ENCODE data around the gene ISLR2. TPM values are rescaled to one million over a fixed set of nuclear protein-coding genes. Genes with fewer than 3 reads are reported as not detected.
"Not testable (repeated sequence)": the region's sequence is repeated elsewhere in the genome, so short reads cannot be mapped to it uniquely, and the experiment has no call there.

Gene ISLR2, protein sequence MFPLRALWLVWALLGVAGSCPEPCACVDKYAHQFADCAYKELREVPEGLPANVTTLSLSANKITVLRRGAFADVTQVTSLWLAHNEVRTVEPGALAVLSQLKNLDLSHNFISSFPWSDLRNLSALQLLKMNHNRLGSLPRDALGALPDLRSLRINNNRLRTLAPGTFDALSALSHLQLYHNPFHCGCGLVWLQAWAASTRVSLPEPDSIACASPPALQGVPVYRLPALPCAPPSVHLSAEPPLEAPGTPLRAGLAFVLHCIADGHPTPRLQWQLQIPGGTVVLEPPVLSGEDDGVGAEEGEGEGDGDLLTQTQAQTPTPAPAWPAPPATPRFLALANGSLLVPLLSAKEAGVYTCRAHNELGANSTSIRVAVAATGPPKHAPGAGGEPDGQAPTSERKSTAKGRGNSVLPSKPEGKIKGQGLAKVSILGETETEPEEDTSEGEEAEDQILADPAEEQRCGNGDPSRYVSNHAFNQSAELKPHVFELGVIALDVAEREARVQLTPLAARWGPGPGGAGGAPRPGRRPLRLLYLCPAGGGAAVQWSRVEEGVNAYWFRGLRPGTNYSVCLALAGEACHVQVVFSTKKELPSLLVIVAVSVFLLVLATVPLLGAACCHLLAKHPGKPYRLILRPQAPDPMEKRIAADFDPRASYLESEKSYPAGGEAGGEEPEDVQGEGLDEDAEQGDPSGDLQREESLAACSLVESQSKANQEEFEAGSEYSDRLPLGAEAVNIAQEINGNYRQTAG
- 1 to 10 TPM in 1 of 2 donors, under 1 TPM in 1; 0.81 to 1.2 TPM for total RNA-seq
- 1 to 10 TPM in 1 of 2 donors, under 1 TPM in 1; 0.13 to 1.5 TPM for polyA plus RNA-seq
- long read RNA-seq, donor 1: 0 reads
- long read RNA-seq, donor 2: 0 reads

DNA sequence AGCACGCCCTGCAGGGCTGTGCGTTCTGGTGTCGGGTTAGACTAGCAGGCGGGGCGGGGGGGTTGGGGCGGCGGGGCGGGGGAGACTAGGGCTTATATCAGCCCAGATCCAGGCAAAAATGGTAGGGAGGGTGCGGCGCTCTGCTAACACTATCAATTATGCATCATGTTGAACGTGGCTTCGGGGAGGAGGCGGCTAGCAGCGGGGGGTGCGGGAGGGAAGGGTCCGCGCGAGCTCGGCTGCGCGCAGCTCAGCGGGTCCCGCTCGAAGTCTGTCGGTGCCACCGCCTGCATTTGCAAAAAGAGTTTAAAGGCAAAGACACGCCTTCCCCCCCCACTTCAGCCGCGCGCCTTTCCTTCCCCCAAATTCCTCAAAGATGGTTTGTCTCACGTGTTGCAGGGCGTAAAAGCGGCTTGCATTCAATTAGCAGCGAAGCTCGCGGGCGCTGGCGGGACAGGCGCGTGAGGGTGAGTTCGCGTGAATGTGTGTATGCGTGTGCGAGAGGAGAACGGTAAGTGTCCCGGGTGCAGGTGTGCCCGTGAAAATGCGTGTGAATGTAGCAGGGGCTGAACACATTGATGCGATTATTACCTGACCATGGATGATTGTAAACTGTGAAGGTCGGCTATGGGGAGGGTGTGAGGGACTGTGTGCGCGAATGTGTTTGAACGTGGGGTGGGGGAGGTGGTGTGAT is at the start of gene ISLR2:
TSS of gene ISLR2 (plus strand) at position 432 of the 694 bp plus-strand sequence. CDS start 2,169 bp downstream, outside the sequence.
- Histone ChIP-seq H3K27ac (ENCODE audit: low read depth in 1 of 2, low read length in 2 of 2) (no peak within 1 kb of the TSS), H3K9me3 (ENCODE audit: control insufficient read depth, low read length) (peaks cover 4% of the 10 kb centered on the region), H3K36me3 (ENCODE audit: control insufficient read depth in 1 of 2, insufficient read depth in 2 of 2, low read length in 1 of 2) (no peaks in the 10 kb centered on the region), H3K4me1 (ENCODE audit: control insufficient read depth in 1 of 2, insufficient read depth in 2 of 2, low read length in 2 of 2) (no peaks in the 10 kb centered on the region), H3K4me3 (ENCODE audit: low read length in 2 of 2) (no peak within 1 kb of the TSS), H3K27me3 (ENCODE audit: control insufficient read depth in 1 of 2, insufficient read depth in 2 of 2, low read length in 1 of 2) (peaks cover 0 to 4% of the 10 kb centered on the region in 2 donors)
- intact Hi-C loops (cut with DNase I): loop anchor here in 1 of 2 donors (10.0 kb wide), 1 partner anchor 114 kb away; no protein-coding TSS in a partner anchor
- no peak for ATAC-seq (ENCODE audit: low FRiP score)
- WGBS, 2 donors: 1 to 2% methylated on average over 49 to 53 of the region's 53 CpGs
- peak in 1 of 2 donors; percentile 73 for DNase-seq

DNA sequence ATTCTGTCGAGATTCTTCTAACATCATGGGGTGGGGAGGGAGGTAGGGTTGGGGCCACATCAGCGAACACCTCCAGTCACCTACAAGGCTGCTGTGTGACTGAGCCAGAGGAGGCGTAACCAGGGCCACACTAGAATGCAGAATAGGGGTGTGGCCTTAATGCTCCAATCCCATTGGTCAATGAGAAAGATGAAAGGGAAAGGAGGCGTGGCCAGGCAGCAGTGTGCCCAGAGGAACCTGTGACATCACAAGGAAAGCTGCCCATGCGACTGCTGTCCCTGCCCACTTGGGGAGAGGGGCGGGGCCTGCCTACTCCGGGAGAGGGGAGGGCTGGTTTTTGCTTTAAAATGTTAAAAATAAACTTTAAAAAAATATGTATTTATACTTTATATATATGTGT is 47.9 kb upstream of the ISLR2 start, which contains the start of gene GOLGA6A:
TSS of gene GOLGA6A (minus strand) at position 101 of the 400 bp plus-strand sequence. CDS start at position 60, 41 bp downstream.
- H3K27ac ChIP-seq (ENCODE audit: low read depth in 1 of 2, low read length in 2 of 2); H3K27me3 ChIP-seq (ENCODE audit: control insufficient read depth in 1 of 2, insufficient read depth in 2 of 2, low read length in 1 of 2); H3K9me3 ChIP-seq (ENCODE audit: control insufficient read depth, low read length); intact Hi-C loops (cut with DNase I); DNase-seq; H3K4me3 ChIP-seq (ENCODE audit: low read length in 2 of 2); H3K4me1 ChIP-seq (ENCODE audit: control insufficient read depth in 1 of 2, insufficient read depth in 2 of 2, low read length in 2 of 2); H3K36me3 ChIP-seq (ENCODE audit: control insufficient read depth in 1 of 2, insufficient read depth in 2 of 2, low read length in 1 of 2); ATAC-seq (ENCODE audit: low FRiP score): not testable (repeated sequence)
- WGBS, 2 donors: no CpG with 5 or more reads among the region's 7 CpGs

DNA sequence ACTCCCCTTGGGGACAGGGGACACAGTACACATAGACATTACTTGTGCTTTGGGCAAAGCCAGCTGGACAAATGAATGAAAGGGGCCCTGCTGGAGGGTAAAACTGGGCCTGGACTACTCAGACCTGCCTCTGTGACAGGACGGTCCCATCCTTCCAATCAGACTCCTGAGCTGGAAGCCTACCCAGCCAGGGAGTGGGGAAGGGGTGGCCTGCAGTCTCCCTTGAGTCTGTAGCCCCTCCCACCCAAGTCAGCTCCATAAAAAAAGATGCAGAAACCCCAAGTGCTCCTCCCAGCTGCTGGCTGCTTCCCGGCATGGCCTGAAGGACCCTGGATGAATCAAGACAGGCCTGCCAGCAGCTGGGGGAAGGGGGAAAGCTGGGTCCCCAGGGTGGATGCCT is 35.8 kb upstream of the ISLR2 start:
- no CpG with 5 or more reads among the region's 2 CpGs for WGBS, 2 donors
- H3K27me3 ChIP-seq (ENCODE audit: control insufficient read depth in 1 of 2, insufficient read depth in 2 of 2, low read length in 1 of 2); H3K4me1 ChIP-seq (ENCODE audit: control insufficient read depth in 1 of 2, insufficient read depth in 2 of 2, low read length in 2 of 2); H3K9me3 ChIP-seq (ENCODE audit: control insufficient read depth, low read length); H3K4me3 ChIP-seq (ENCODE audit: low read length in 2 of 2); H3K36me3 ChIP-seq (ENCODE audit: control insufficient read depth in 1 of 2, insufficient read depth in 2 of 2, low read length in 1 of 2); DNase-seq; H3K27ac ChIP-seq (ENCODE audit: low read depth in 1 of 2, low read length in 2 of 2); intact Hi-C loops (cut with DNase I); ATAC-seq (ENCODE audit: low FRiP score): not testable (repeated sequence)

DNA sequence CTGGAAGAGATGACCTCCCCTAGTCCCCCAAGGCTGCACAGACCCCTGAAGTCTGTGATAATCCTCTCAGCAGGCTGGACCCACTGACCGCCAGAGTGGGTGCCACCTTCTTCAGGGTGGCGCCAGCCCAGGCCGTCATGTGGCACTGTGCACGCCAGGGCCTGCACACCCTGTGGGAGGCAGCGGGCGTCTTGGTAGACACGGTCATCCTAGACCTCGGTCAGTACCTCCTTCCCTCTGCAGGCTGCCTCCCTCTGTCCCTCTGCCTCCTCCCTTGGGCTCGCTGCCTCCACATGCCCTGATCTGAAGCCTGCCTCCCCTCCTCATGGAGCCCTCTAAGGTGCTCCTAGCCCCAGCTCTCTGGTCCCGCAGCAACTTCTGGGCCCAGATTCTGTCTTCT is 34.8 kb upstream of the ISLR2 start:
- H3K27ac ChIP-seq (ENCODE audit: low read depth in 1 of 2, low read length in 2 of 2); H3K27me3 ChIP-seq (ENCODE audit: control insufficient read depth in 1 of 2, insufficient read depth in 2 of 2, low read length in 1 of 2); H3K36me3 ChIP-seq (ENCODE audit: control insufficient read depth in 1 of 2, insufficient read depth in 2 of 2, low read length in 1 of 2); H3K4me1 ChIP-seq (ENCODE audit: control insufficient read depth in 1 of 2, insufficient read depth in 2 of 2, low read length in 2 of 2); H3K4me3 ChIP-seq (ENCODE audit: low read length in 2 of 2); H3K9me3 ChIP-seq (ENCODE audit: control insufficient read depth, low read length); intact Hi-C loops (cut with DNase I); DNase-seq; ATAC-seq (ENCODE audit: low FRiP score): not testable (repeated sequence)
- whole genome bisulfite sequencing, 2 donors: 76 to 84% methylated on average over 4 to 8 of the region's 10 CpGs

DNA sequence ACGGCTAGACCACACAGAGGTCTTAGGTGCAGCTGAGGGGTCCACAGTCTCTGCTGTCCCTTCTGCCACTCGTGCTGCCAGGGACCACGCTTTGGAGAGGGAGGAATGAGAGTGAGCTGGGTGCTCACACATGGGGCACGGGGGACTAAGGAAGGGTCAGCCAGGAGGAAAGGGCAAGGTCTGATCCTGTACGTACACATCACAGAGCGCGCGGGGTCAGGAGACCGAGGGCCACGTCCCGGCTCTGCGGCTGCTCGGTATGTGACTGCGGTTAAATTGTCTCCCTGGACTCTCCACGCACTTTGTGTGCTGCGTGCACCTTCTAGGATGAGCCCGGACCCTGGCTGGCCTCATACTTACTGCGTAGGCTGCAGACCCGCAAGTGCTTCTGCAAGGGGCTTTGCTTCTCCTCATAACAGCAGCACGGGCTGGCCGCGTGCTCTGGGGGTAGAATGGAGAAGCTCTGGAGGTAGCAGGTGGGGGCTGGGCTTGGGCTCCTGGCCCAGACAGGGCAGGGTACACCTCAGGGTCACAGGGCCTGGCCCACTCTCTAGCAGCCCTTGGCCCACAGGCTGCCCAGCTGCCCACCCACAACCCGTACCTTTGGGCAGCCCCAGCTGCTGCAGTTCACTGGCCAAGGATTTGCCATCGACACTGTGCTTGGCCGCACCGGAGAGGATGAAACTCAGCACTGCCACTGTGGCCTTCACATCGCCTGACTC is 33.5 kb upstream of the ISLR2 start:
- H3K9me3 ChIP-seq (ENCODE audit: control insufficient read depth, low read length); intact Hi-C loops (cut with DNase I); ATAC-seq (ENCODE audit: low FRiP score); DNase-seq; H3K4me1 ChIP-seq (ENCODE audit: control insufficient read depth in 1 of 2, insufficient read depth in 2 of 2, low read length in 2 of 2); H3K4me3 ChIP-seq (ENCODE audit: low read length in 2 of 2); H3K27ac ChIP-seq (ENCODE audit: low read depth in 1 of 2, low read length in 2 of 2); H3K27me3 ChIP-seq (ENCODE audit: control insufficient read depth in 1 of 2, insufficient read depth in 2 of 2, low read length in 1 of 2); H3K36me3 ChIP-seq (ENCODE audit: control insufficient read depth in 1 of 2, insufficient read depth in 2 of 2, low read length in 1 of 2): not testable (repeated sequence)
- no CpG with 5 or more reads among the region's 27 CpGs for WGBS, 2 donors

DNA sequence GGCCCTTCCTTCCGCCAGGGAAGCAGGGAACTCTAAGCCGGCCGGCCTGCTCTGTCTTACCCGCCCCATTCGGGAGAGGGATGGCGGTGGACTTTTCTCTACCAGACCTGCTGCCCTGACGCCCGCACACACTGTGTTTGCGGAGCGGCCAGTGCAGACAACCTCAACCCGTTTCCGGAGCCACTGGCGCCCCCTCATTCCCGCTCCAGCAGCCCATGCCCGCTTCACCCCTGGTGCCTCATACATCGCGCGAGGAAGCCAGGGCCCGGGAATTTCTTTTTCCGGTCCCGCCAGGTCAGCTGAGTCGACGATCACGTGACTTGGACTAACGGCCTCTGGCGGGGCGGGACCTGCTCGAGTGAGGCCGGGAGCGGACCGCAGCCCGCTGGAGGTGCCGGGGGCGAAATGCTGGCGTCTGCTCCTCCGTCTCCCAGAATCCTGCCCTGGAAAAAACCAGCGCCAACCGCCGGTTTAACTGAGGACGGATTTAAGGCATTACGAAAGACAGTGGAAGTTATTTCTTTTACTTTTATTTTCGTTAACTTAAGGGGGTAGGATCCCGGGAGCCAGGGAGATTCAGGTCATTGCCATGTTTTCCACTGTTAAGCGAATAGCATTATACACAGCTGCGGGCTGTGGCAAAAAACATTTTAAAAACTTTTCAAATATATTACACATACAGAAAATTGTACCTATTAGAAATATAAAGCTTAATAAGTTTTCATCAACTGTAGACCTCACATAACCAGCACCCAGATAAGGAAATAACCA is 30.2 kb upstream of the ISLR2 start:
- H3K27me3 ChIP-seq (ENCODE audit: control insufficient read depth in 1 of 2, insufficient read depth in 2 of 2, low read length in 1 of 2); H3K4me3 ChIP-seq (ENCODE audit: low read length in 2 of 2); intact Hi-C loops (cut with DNase I); H3K9me3 ChIP-seq (ENCODE audit: control insufficient read depth, low read length); H3K4me1 ChIP-seq (ENCODE audit: control insufficient read depth in 1 of 2, insufficient read depth in 2 of 2, low read length in 2 of 2); H3K36me3 ChIP-seq (ENCODE audit: control insufficient read depth in 1 of 2, insufficient read depth in 2 of 2, low read length in 1 of 2): not testable (repeated sequence)
- peak overlapping the region in 1 of 2 donors; percentile 73 for H3K27ac ChIP-seq (ENCODE audit: low read depth in 1 of 2, low read length in 2 of 2)
- DNase-seq (peak; percentile 94 to 96), ATAC-seq (ENCODE audit: low FRiP score) (peak; percentile 98)
- 1 to 5% methylated on average over 22 to 36 of the region's 45 CpGs for WGBS, 2 donors

DNA sequence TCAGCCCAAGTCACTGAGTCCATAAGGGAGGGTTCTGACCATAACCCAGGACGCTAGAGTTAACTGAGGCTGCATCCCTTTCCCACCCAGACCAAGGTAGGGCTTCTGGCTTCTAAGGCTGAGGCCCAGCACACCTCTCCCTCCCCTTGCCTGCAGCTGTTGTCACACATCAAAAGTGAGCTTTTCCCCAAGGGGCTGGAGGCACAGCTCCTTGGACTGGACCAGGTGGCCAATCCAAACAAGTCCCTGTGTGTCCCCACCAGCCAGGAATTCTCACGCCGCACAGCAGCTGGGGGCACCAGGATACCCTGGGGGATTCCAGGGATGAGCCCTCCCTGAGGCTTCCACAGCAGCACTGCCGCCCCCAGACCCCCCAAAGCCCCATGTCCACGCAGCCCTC is 22.3 kb upstream of the ISLR2 start:
- ATAC-seq (ENCODE audit: low FRiP score): no peak
- no peak overlapping the region for H3K27ac ChIP-seq (ENCODE audit: low read depth in 1 of 2, low read length in 2 of 2)
- H3K27me3 ChIP-seq (ENCODE audit: control insufficient read depth in 1 of 2, insufficient read depth in 2 of 2, low read length in 1 of 2): no peaks in the 10 kb centered on the region
- intact Hi-C loops (cut with DNase I): no loop called here
- 67 to 71% methylated on average over 5 of the region's 5 CpGs for WGBS, 2 donors
- no peaks in the 10 kb centered on the region for H3K36me3 ChIP-seq (ENCODE audit: control insufficient read depth in 1 of 2, insufficient read depth in 2 of 2, low read length in 1 of 2)
- H3K9me3 ChIP-seq (ENCODE audit: control insufficient read depth, low read length): no peaks in the 10 kb centered on the region
- H3K4me3 ChIP-seq (ENCODE audit: low read length in 2 of 2): no peak overlapping the region
- H3K4me1 ChIP-seq (ENCODE audit: control insufficient read depth in 1 of 2, insufficient read depth in 2 of 2, low read length in 2 of 2): no peaks in the 10 kb centered on the region
- no peak for DNase-seq

All from aorta (tissue), 5 donors.